Activated CD4-positive, alpha-beta T cell treated with anti-CD3 and anti-CD28 coated beads, Interleukin-10, Interleukin-2, amounts not matched to agents 100 ng/mL and 50 ng/mL, durations not matched to agents 16 hours and 8 hours (primary cell): ENCODE results near the gene CENPX.

Source experiments
- DNase-seq: peaks from one replicate; pipeline ENCODE4 v3.0.0-alpha.2; 2020

The CENPX gene

GRCh38 chr17:81976332-81977210 is 46.1 kb downstream of the CENPX start:
- DNase-seq: peak; percentile 25

- no peak for DNase-seq
Measured at GRCh38 chr17:81973432-81973831, 49.2 kb downstream of the CENPX start.

- DNase-seq: no peak
Measured at GRCh38 chr17:81968850-81969812, 53.5 kb downstream of the CENPX start.
